Posterior cingulate gyrus (tissue), 11 donors: Measurements from ENCODE around the gene ZNF222.

Experiments
- DNase-seq, 10 donors: peaks; one replicate each; pipeline versions ENCODE4 v3.0.0 to v3.0.0-alpha.2; 2020 to 2021; ENCODE audit warnings: mixed read lengths in 3 of 10
- intact Hi-C: fragments of 100-400 bp; cut with DNase I; formaldehyde crosslinking; loops from one replicate; pipeline ENCODE4 v1.15.1; 2023

Gene ZNF222

GRCh38 chr19:44025217-44025936, at the start of gene ZNF222:
Gene ZNF222 (plus strand): TSS chr19:44025379. CDS start chr19:44025437, 58 bp downstream.
- DNase-seq: peak; percentile 71 to 97 (median 84)
- intact Hi-C loops: loop anchor here (1.0 to 2.0 kb wide), 2 partner anchors 23 to 42 kb away; partner anchors contain the start of gene ZNF230

- DNase-seq: no peak
- intact Hi-C loops: no loop called here
These were observed 48.4 kb upstream of the ZNF222 start for GRCh38 chr19:43976732-43977131.

GRCh38 chr19:43983544-43983911, 41.7 kb upstream of the ZNF222 start:
- DNase-seq: no peak
- intact Hi-C loops: loop anchor here (1.0 to 10.0 kb wide), 2 partner anchors 42 to 49 kb away; partner anchors contain the start of genes ZNF222 and ZNF45

GRCh38 chr19:43983912-43984686, 41.1 kb upstream of the ZNF222 start, which contains the start of gene ZNF155:
Gene ZNF155 (plus strand): TSS chr19:43984188. CDS start chr19:43988544, 4,356 bp downstream.
- DNase-seq: peak; percentile 87 to 98 (median 93)
- intact Hi-C loops: loop anchor here (1.0 to 10.0 kb wide), 5 partner anchors 18 to 67 kb away; partner anchors contain the start of genes ZNF221, ZNF222, ZNF230 and ZNF45

DNA sequence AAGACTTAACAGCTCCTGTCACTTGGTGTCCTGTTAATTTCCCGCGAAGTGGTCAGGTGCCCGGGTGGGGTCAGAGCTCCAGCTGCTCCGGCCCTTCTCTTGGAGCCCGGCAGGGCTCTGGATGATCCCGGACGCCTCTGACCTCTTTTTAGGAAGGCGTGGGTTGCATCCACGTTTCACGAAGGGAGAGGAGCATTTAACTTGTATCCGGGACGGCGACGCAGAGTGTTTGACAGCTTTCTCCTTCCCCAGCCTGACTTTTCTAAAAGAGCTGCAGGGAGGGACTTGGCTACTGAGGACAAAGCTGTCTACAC, 40.5 kb upstream of the ZNF222 start:
- intact Hi-C loops: loop anchor here (1.0 to 10.0 kb wide), 4 partner anchors 18 to 67 kb away; partner anchors contain the start of genes ZNF221, ZNF230 and ZNF45

GRCh38 chr19:43997631-43998290, 27.4 kb upstream of the ZNF222 start:
- no peak for DNase-seq
- intact Hi-C loops: no loop called here

More for the DNA sequence above, 40.5 kb upstream of the ZNF222 start:
- DNase-seq: peak in 1 of 10 donors; percentile 64

DNA sequence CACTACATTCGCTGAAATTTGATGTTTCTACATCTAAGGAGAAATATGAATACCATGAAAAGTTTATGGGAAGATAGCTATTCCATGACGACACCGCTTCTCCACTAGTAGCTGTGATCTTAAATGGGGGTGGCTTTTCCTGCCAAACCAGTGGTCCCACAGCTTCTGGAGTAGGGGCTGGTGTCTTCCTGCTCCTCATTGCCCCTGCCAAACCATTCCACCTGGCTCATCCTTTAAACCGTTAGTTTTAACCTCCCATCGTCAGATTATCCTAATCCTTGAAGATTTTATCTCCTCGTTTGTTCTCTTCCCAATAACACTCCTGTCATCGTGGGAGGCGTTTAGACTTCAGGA, 23.0 kb upstream of the ZNF222 start:
- no peak for DNase-seq
- intact Hi-C loops: loop anchor here (1.0 to 5.0 kb wide), 7 partner anchors 18 to 305 kb away; partner anchors contain the start of genes ZNF155, ZNF221, ZNF222 and ZNF225

GRCh38 chr19:44002566-44003460, 22.4 kb upstream of the ZNF222 start, which contains the start of gene ZNF230:
Gene ZNF230 (plus strand): TSS chr19:44002957. CDS start chr19:44007079, 4,122 bp downstream.
- peak; percentile 84 to 98 (median 92) for DNase-seq
- intact Hi-C loops: loop anchor here (1.0 to 5.0 kb wide), 7 partner anchors 19 to 304 kb away; partner anchors contain the start of genes ZNF155, ZNF221, ZNF222 and ZNF225

DNA sequence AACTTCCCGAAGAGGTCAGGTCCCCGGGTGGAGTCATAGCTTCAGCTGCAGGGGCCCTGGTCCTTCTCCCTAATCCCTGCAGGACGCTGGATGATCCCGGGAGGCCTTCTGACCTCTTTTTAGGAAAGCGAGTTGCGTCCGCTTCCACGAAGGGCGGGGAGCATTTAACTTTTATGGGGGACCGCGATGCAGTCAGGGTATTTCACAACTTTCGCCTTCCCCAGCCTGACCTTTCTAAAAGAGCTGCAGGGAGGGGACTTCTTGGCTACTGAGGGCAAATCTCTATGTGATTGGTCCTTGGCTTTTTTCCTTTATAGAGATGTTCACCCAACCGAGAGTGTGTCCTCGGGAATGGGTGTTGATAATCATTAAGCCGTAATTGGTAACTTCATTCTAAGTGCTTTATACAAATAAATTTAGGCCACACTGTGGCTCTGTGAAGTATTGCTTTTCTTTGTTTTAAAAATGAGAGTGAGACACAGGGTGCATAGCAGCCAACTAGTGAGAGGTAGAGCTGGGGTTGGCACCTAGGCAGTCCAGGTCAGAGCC, 21.6 kb upstream of the ZNF222 start:
- intact Hi-C loops: loop anchor here (2.0 to 5.0 kb wide), 3 partner anchors 21 to 304 kb away; partner anchors contain the start of genes ZNF222, ZNF235 and ZNF284

DNA sequence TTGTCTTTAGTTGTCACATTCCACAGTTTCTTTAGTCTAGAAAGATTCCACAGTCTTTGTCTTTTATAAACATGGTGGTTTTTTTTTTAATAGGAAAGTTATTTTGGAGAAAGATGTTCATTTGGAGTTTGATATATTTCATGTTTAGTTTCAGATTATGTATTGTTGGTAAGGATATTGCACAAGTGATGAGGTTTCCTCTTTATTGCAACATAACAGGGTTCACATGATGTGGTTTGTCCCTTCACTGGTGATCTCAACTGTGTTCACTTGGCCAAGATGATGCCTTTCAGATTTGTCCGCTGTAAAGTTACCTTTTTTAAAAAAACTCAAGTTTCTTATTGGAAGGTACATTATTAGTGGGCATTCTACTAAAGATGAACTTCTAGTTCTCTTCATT, 19.2 kb upstream of the ZNF222 start:
- no peak for DNase-seq
- intact Hi-C loops: no loop called here

More for the DNA sequence above, 21.6 kb upstream of the ZNF222 start:
- DNase-seq: peak in 1 of 10 donors; percentile 59

DNA sequence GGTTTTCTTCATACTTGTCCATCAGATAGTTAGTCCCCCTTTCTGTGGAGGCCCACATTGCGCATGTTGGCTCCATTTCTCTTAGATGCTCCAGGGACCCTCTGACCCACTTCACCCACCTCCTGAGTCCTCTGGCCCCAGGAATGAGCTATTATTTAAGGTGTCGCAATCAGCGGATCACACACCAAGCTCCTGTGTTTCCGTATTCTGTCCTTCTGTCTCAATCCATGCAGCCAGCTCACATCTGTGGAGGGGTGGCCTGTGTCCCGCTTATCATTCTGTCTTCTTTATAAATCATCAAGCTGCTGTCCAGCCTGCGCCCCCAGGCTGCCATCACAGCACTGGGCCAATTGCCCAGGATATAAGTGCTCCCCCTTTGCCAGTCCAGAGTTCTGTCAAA, 17.7 kb upstream of the ZNF222 start:
- intact Hi-C loops: no loop called here
- no peak for DNase-seq

DNA sequence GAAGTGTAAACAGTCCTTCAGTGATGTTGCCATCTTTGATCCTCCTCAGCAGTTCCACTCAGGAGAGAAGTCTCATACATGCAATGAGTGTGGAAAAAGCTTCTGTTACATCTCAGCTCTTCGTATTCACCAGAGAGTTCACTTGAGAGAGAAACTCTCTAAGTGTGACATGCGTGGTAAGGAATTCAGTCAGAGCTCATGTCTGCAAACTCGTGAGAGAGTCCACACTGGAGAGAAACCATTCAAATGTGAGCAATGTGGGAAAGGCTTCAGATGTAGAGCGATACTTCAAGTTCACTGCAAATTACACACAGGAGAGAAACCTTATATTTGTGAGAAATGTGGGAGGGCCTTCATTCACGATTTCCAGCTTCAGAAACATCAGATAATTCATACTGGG, 14.7 kb upstream of the ZNF222 start:
- intact Hi-C loops: no loop called here
- DNase-seq: no peak

DNA sequence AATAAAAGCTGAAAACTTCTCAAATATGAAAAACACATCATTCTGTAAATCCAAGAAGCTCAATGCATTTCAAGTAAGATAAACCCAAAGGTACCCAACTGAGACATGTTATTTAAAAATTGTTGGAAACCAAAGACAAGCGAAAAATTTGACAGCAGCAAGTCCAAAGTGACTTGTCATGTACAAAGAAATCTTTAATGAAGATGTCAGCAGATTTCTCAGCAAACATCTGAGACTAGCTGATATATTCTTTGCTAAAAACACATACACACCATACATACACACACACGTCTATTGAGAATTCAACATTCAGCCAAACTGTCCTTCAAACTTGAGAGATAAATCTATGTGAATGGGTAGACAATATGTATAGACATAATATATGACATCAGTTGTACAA, 5.7 kb upstream of the ZNF222 start:
- DNase-seq: no peak
- intact Hi-C loops: no loop called here

DNA sequence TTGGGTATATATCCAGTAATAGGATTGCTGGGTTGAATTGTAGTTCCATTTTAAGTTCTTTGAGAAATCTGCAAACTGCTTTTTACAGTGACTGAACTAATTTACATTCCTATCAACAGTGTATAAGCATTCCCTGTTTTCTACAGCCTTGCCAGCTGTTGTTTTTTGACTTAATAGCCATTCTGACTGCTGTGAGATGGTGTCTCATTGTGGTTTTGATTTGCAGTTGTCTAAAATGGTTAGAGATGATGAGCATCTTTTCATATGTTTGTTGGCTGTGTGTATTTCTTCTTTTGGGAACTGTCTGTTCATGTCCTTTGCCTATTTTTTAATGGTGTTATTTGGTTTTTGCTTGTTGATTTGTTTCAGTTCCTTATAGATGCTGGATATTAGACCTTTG, 4.0 kb upstream of the ZNF222 start:
- intact Hi-C loops: no loop called here
- DNase-seq: no peak

DNA sequence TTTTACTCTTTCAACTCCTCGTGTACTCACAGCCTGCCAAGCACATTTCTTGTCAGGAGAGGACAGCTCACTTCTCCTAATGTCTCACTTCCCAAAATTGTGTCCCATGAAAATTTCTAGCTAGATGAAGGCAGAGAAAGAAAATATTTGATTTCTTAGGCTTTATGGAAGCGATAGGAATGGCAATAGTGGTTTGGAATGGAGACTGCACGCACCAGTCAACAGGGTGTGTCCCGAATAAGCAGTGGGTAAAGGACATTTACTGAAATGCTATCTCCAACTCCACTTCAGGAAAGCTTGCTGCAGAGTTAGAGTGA, 321 bp upstream of the ZNF222 start:
- DNase-seq: no peak
- intact Hi-C loops: loop anchor here (1.0 to 2.0 kb wide), 2 partner anchors 22 to 42 kb away; partner anchors contain the start of gene ZNF230

- intact Hi-C loops: no loop called here
- DNase-seq: no peak
These were observed 1.4 kb downstream of the ZNF222 start for GRCh38 chr19:44026622-44027021.

GRCh38 chr19:44032001-44032610, 6.9 kb downstream of the ZNF222 start:
- DNase-seq: no peak
- intact Hi-C loops: no loop called here

DNA sequence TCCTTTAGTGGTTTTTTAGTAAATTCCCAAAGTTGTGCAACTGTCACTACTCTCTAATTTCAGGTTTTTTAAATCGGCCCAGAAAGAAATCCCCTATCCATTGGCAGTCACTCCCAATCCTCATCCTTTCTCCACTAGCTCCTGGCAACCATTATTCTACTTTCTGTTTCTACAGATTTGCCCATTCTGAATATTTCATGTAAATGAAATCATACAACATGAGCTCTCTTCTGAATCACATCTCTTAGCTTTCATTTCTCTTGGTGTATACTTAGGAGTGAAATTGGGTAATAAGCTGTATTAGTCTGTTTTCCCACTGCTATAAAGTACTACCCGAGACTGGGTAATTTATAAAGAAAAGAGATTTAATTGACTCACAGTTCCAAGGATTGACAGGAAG, 17.0 kb downstream of the ZNF222 start:
- intact Hi-C loops: no loop called here
- DNase-seq: no peak
